ENCODE results near the gene OSBPL10. TPM values are rescaled to one million over a fixed set of nuclear protein-coding genes. Genes with fewer than 3 reads are reported as not detected.
"Not testable (repeated sequence)": the region's sequence is repeated elsewhere in the genome, so short reads cannot be mapped to it uniquely, and the experiment has no call there.

OSBPL10 gene
- total RNA-seq, 1 donor from 2014 or later = 6.4 TPM

GRCh38 chr3:32021155-32021554, 40.1 kb upstream of the OSBPL10 start:
- no peaks in the 10 kb centered on the region for H3K27me3 ChIP-seq (ENCODE audit: low read depth)
- no peak overlapping the region for H3K27ac ChIP-seq (replicated peaks)
- no peak for DNase-seq
- TF ChIP-seq CTCF (IDR thresholded peaks at IDR 0.05; ENCODE audit: borderline replicate concordance) = no peak
- no peaks in the 10 kb centered on the region for H3K9me3 ChIP-seq (replicated peaks)
- no peaks in the 10 kb centered on the region for H3K4me1 ChIP-seq
- no peak overlapping the region for H3K4me3 ChIP-seq
- intact Hi-C loops (cut with micrococcal nuclease) = no loop called here
- H3K36me3 ChIP-seq = no peaks in the 10 kb centered on the region

- H3K4me1 ChIP-seq = no peaks in the 10 kb centered on the region
- no peaks in the 10 kb centered on the region for H3K36me3 ChIP-seq
- no peaks in the 10 kb centered on the region for H3K9me3 ChIP-seq (replicated peaks)
- intact Hi-C loops (cut with micrococcal nuclease) = loop anchor here (2.0 kb wide), 1 partner anchor 126 kb away; no protein-coding TSS in a partner anchor
- DNase-seq = no peak
- H3K27me3 ChIP-seq (ENCODE audit: low read depth) = no peaks in the 10 kb centered on the region
- peak; percentile 78 for TF ChIP-seq CTCF (IDR thresholded peaks at IDR 0.05; ENCODE audit: borderline replicate concordance)
- H3K27ac ChIP-seq (replicated peaks) = no peak overlapping the region
- H3K4me3 ChIP-seq = no peak overlapping the region
Measured at GRCh38 chr3:32018757-32019564, 37.9 kb upstream of the OSBPL10 start.

GRCh38 chr3:32017286-32017685, 36.2 kb upstream of the OSBPL10 start:
- DNase-seq = no peak
- Histone ChIP-seq H3K36me3 (no peaks in the 10 kb centered on the region), H3K9me3 (replicated peaks) (no peaks in the 10 kb centered on the region), H3K4me3 (no peak overlapping the region), H3K27me3 (ENCODE audit: low read depth) (no peaks in the 10 kb centered on the region), H3K4me1 (no peaks in the 10 kb centered on the region), H3K27ac (replicated peaks) (no peak overlapping the region)
- intact Hi-C loops (cut with micrococcal nuclease) = no loop called here
- no peak for TF ChIP-seq CTCF (IDR thresholded peaks at IDR 0.05; ENCODE audit: borderline replicate concordance)

- H3K9me3 ChIP-seq (replicated peaks); DNase-seq; H3K36me3 ChIP-seq; intact Hi-C loops (cut with micrococcal nuclease); H3K4me1 ChIP-seq; H3K4me3 ChIP-seq; H3K27ac ChIP-seq (replicated peaks); H3K27me3 ChIP-seq (ENCODE audit: low read depth): not testable (repeated sequence)
Measured at GRCh38 chr3:32015638-32016037, 34.6 kb upstream of the OSBPL10 start.

- H3K9me3 ChIP-seq (replicated peaks); intact Hi-C loops (cut with micrococcal nuclease); H3K27me3 ChIP-seq (ENCODE audit: low read depth); DNase-seq; H3K4me3 ChIP-seq; H3K27ac ChIP-seq (replicated peaks); H3K36me3 ChIP-seq; H3K4me1 ChIP-seq: not testable (repeated sequence)
Measured at GRCh38 chr3:32010699-32011098, 29.6 kb upstream of the OSBPL10 start.

- Histone ChIP-seq H3K4me3 (no peak overlapping the region), H3K4me1 (no peaks in the 10 kb centered on the region), H3K27me3 (ENCODE audit: low read depth) (no peaks in the 10 kb centered on the region), H3K36me3 (no peaks in the 10 kb centered on the region), H3K9me3 (replicated peaks) (no peaks in the 10 kb centered on the region), H3K27ac (replicated peaks) (no peak overlapping the region)
- no peak for TF ChIP-seq CTCF (IDR thresholded peaks at IDR 0.05; ENCODE audit: borderline replicate concordance)
- DNase-seq = no peak
- intact Hi-C loops (cut with micrococcal nuclease) = no loop called here
Measured at GRCh38 chr3:32009957-32010356, 28.9 kb upstream of the OSBPL10 start.

Data from left ventricle myocardium inferior (tissue), 1 donor.